Pancreas (tissue), 10 donors: ENCODE data around the gene MBD6. TPM values are rescaled to one million over a fixed set of nuclear protein-coding genes. Genes with fewer than 3 reads are reported as not detected.

Experiments
- ATAC-seq, 4 donors: fragments of 200-7000 bp; cut with Tn5 transposase; one replicate each; pipeline versions ENCODE4 v1.8.0 to v1.9.1; 2020; ENCODE audit warnings: mild to moderate bottlenecking in 4 of 4, moderate library complexity in 4 of 4
- DNase-seq, 6 donors: peaks; one replicate each; pipeline ENCODE4 v3.0.0-alpha.2; 2020
- FAIRE-seq: peaks from 2 replicates; lab custom pipeline; 2012; peaks lifted over from hg19 to GRCh38; lab: Jason Lieb, UNC
- H3K27ac ChIP-seq, 4 donors: fragments of 200-600 bp; sonication (generic); 1 replicate in 3 of 4; 2 replicates in 1 of 4; pipeline versions ENCODE4 v1.5.0 to v1.8.0; 2020
- H3K27me3 ChIP-seq, 4 donors: fragments of 200-600 bp; one replicate each; pipeline ENCODE4 v1.8.0; 2021
- H3K36me3 ChIP-seq, 3 donors: fragments of 200-600 bp; sonication (generic) in 1 of 3; one replicate each; pipeline versions ENCODE4 v1.5.0 to v1.8.0; 2020 to 2021
- H3K4me1 ChIP-seq, 3 donors: fragments of 200-600 bp; one replicate each; pipeline ENCODE4 v1.8.0; 2021
- H3K4me3 ChIP-seq, 4 donors: fragments of 200-600 bp; sonication (generic) in 2 of 4; one replicate each; pipeline versions ENCODE4 v1.5.0 to v1.8.0; 2020 to 2021
- H3K9me3 ChIP-seq, 4 donors: fragments of 200-600 bp; one replicate each; pipeline ENCODE4 v1.8.0; 2021
- WGBS, 2 donors: extraction: QIAGEN DNeasy Blood & Tissue Kit; methylation state at CpG; one replicate each; pipeline ENCODE4 v1.1.7; 2013; 5-methylcytosine and 5-hydroxymethylcytosine counted together
- intact Hi-C, 3 donors: fragments of 100-400 bp; cut with DNase I; formaldehyde crosslinking; loops; one replicate each; pipeline versions ENCODE4 v1.11.1 to v1.14.2; 2022
- polyA plus RNA-seq, 2 donors: library from polyadenylated mRNA; stranded (reverse); fragments of 200-250 nt; gene quantifications; one replicate each; pipeline ENCODE4 v1.2.3, GENCODE V29; 2013
- total RNA-seq, 6 donors: library from RNA; stranded (reverse); fragmentation: NEBNext Ultra II Directional in 4 of 6; extraction: Animal tissue kit (Norgen Biotek cat#: 25700) in 4 of 6; gene quantifications; one replicate each; pipeline versions ENCODE4 v1.2.1 to v1.2.4, GENCODE V29; 2021 to 2023
- TF ChIP-seq, protein P1 (sequence below), 4 donors: fragments of 200-600 bp; sonication (generic) in 3 of 4; IDR thresholded peaks; one replicate each; pipeline versions ENCODE4 v1.5.0 to v1.8.0; 2021; ENCODE audit warnings: antibody characterized with exemption in 4 of 4
- donor health status: healthy with polysubstance abuse.
- donor health status: DM: no; HTN: no; CAD: no; lungs with moderate emphysema.
- donor health status: DM: no; HTN: no; CAD: no.
- donor health status: control.
- donor health status: control.
- donor health status: Bipolar disorder and iron deficiency.
- donor health status: DM: yes; HTN: yes; CAD: no.
- donor health status: DM: no; HTN: no; CAD: no.
- donor health status: DM: no; HTN: no; CAD: no.
- donor health status: DM: yes; HTN: yes; CAD: no.

MBD6 gene
- total and polyA plus RNA-seq, 8 donors: 37.4 to 87.1 (median 51.9) TPM

- Histone ChIP-seq H3K9me3 (no peaks in the 10 kb centered on the region), H3K27ac (no peak overlapping the region), H3K4me1 (no peaks in the 10 kb centered on the region), H3K27me3 (no peaks in the 10 kb centered on the region), H3K4me3 (no peak overlapping the region), H3K36me3 (no peaks in the 10 kb centered on the region)
- TF ChIP-seq, protein P1, sequence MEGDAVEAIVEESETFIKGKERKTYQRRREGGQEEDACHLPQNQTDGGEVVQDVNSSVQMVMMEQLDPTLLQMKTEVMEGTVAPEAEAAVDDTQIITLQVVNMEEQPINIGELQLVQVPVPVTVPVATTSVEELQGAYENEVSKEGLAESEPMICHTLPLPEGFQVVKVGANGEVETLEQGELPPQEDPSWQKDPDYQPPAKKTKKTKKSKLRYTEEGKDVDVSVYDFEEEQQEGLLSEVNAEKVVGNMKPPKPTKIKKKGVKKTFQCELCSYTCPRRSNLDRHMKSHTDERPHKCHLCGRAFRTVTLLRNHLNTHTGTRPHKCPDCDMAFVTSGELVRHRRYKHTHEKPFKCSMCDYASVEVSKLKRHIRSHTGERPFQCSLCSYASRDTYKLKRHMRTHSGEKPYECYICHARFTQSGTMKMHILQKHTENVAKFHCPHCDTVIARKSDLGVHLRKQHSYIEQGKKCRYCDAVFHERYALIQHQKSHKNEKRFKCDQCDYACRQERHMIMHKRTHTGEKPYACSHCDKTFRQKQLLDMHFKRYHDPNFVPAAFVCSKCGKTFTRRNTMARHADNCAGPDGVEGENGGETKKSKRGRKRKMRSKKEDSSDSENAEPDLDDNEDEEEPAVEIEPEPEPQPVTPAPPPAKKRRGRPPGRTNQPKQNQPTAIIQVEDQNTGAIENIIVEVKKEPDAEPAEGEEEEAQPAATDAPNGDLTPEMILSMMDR (IDR thresholded peaks at IDR 0.05): no peak
- intact Hi-C loops: loop anchor here in 1 of 3 donors (10.0 kb wide), 1 partner anchor 53 kb away; no protein-coding TSS in a partner anchor
- no peak for FAIRE-seq
- WGBS, 2 donors: 78 to 80% methylated on average over 12 of the region's 12 CpGs
- no peak for DNase-seq
- ATAC-seq: no peak
These were observed 49.5 kb downstream of the MBD6 start for GRCh38 chr12:57571926-57572762.

DNA sequence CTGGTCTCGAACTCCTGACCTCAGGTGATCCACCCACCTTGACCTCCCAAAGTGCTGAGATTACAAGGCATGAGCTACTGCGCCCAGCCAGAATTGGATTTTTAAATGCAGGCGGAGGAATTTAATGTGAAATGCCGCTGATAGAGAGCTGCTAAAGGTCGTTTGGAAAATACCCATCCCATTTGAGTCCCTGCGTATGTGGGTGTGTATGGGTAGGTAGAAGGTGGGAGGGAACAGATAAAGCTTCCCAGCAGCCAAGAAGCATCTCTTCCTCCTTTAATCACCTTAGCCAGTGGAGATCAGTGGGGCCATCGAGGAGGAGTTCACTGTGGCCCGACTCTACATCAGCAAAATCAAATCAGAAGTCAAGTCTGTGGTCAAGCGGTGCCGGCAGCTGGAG lies 52.2 kb downstream of the MBD6 start:
- no peaks in the 10 kb centered on the region for H3K36me3 ChIP-seq
- ATAC-seq (no peak), DNase-seq (no peak), FAIRE-seq (no peak)
- intact Hi-C loops: loop anchor here in 1 of 3 donors (10.0 kb wide), 1 partner anchor 50 kb away; no protein-coding TSS in a partner anchor
- H3K27ac ChIP-seq: no peak overlapping the region
- TF ChIP-seq, protein P1 (IDR thresholded peaks at IDR 0.05): no peak
- no peaks in the 10 kb centered on the region for H3K4me1 ChIP-seq
- no peaks in the 10 kb centered on the region for H3K27me3 ChIP-seq
- WGBS, 2 donors: 78 to 79% methylated on average over 10 of the region's 10 CpGs
- H3K4me3 ChIP-seq: no peak overlapping the region
- no peaks in the 10 kb centered on the region for H3K9me3 ChIP-seq

- no peak overlapping the region for H3K27ac ChIP-seq
- FAIRE-seq: no peak
- TF ChIP-seq, protein P1 (IDR thresholded peaks at IDR 0.05): no peak
- H3K9me3 ChIP-seq: no peaks in the 10 kb centered on the region
- H3K36me3 ChIP-seq: no peaks in the 10 kb centered on the region
- H3K4me1 ChIP-seq: no peaks in the 10 kb centered on the region
- no peak overlapping the region for H3K4me3 ChIP-seq
- no peak for DNase-seq
- 50 to 65% methylated on average over 12 of the region's 12 CpGs for WGBS, 2 donors
- no peaks in the 10 kb centered on the region for H3K27me3 ChIP-seq
- ATAC-seq: no peak
- intact Hi-C loops: loop anchor here in 1 of 3 donors (10.0 kb wide), 1 partner anchor 49 kb away; no protein-coding TSS in a partner anchor
These were observed 53.4 kb downstream of the MBD6 start for GRCh38 chr12:57575771-57576612.

- FAIRE-seq (no peak), DNase-seq (no peak), ATAC-seq (no peak)
- Histone ChIP-seq H3K9me3 (no peaks in the 10 kb centered on the region), H3K27me3 (no peaks in the 10 kb centered on the region), H3K4me3 (no peak overlapping the region), H3K4me1 (no peaks in the 10 kb centered on the region), H3K27ac (no peak overlapping the region), H3K36me3 (no peaks in the 10 kb centered on the region)
- intact Hi-C loops: loop anchor here in 1 of 3 donors (10.0 kb wide), 1 partner anchor 48 kb away; no protein-coding TSS in a partner anchor
- 66 to 69% methylated on average over 9 of the region's 9 CpGs for WGBS, 2 donors
- TF ChIP-seq, protein P1 (IDR thresholded peaks at IDR 0.05): no peak
These were observed 54.1 kb downstream of the MBD6 start for GRCh38 chr12:57576613-57577160.
